RWPE1 (cell line): ENCODE data around the gene ACBD3.

Experiments used
- CTCF ChIA-PET: fragments of 350-600 bp; sonication (Branson Sonifier 250); formaldehyde crosslinking; extraction: SDS; loops from one replicate; lab custom pipeline; 2021; lab: Yijun Ruan, JAX
- POLR2A ChIA-PET: fragments of 400-600 bp; formaldehyde crosslinking; extraction: SDS; loops from one replicate; lab custom pipeline; 2020; ENCODE audit warnings: antibody characterized with exemption; ENCODE audit not compliant: low non-redundant PET; lab: Yijun Ruan, JAX
- DNase-seq: peaks from one replicate; pipeline ENCODE4 v3.0.0; 2012; ENCODE audit warnings: low spot score
- H3K27ac ChIP-seq: fragments of 450-650 bp; 2 replicates; pipeline ENCODE4 v1.5.1; 2017
- TF ChIP-seq, protein P1 (sequence below): fragments of 450-650 bp; conservative IDR thresholded peaks from 2 replicates; pipeline ENCODE4 v1.5.1; 2017; ENCODE audit warnings: low read depth, mild to moderate bottlenecking

ACBD3 gene

DNA sequence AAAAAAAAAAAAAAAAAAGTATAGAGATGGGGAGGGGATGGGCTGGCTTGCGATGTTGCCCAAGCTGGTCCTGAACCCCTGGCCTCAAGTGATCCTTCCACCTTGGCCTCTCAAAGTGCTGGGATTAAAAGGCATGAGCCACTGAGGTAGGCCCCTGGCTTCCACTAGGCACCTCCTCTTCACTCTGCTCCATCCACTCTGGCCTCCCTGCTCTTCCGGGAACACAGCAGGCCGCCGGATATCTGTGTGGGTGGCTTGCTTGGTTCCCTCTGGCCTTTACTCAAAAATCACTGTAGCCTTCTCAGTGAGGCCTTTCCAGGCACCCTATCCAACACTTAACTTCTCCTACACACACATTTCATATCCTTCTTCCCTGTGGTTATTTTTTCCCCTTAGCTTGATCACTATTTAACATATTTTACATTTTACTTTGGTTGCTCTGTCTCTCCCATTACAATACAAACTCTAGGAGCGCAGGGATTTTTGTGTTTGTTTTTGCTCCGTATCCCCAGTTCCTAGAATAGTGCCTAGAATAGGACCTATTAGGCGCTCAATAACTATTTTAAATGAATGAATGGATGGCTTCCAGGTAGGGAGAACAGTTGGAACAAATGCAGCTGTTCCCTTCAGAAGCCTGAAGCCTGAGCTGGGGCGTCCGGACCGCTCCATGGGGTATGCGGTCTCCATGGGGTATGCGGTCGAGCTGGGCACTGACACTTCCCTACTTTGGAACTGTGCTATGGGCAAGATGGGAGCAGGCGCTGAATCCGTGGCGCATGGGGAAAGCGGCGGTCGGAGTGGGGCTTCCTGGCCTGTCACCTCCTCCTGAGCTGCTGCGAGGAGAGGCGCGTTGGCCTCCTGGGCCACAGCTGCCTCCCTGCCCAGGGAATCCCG, 77.4 kb downstream of the ACBD3 start:
- CTCF ChIA-PET, result interaction anchor here (0.6 to 3.7 kb wide), 12 partner anchors 11 to 353 kb away, joined by 3 to 29 read pairs (median 4); no protein-coding TSS in a partner anchor
- peak overlapping the region; percentile 97 for H3K27ac ChIP-seq
- POLR2A ChIA-PET, result interaction anchor here (1.2 kb wide), 1 partner anchor 44 kb away, joined by 3 read pairs; no protein-coding TSS in a partner anchor
- TF ChIP-seq, protein P1, sequence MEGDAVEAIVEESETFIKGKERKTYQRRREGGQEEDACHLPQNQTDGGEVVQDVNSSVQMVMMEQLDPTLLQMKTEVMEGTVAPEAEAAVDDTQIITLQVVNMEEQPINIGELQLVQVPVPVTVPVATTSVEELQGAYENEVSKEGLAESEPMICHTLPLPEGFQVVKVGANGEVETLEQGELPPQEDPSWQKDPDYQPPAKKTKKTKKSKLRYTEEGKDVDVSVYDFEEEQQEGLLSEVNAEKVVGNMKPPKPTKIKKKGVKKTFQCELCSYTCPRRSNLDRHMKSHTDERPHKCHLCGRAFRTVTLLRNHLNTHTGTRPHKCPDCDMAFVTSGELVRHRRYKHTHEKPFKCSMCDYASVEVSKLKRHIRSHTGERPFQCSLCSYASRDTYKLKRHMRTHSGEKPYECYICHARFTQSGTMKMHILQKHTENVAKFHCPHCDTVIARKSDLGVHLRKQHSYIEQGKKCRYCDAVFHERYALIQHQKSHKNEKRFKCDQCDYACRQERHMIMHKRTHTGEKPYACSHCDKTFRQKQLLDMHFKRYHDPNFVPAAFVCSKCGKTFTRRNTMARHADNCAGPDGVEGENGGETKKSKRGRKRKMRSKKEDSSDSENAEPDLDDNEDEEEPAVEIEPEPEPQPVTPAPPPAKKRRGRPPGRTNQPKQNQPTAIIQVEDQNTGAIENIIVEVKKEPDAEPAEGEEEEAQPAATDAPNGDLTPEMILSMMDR, result no peak
- no peak for DNase-seq

DNA sequence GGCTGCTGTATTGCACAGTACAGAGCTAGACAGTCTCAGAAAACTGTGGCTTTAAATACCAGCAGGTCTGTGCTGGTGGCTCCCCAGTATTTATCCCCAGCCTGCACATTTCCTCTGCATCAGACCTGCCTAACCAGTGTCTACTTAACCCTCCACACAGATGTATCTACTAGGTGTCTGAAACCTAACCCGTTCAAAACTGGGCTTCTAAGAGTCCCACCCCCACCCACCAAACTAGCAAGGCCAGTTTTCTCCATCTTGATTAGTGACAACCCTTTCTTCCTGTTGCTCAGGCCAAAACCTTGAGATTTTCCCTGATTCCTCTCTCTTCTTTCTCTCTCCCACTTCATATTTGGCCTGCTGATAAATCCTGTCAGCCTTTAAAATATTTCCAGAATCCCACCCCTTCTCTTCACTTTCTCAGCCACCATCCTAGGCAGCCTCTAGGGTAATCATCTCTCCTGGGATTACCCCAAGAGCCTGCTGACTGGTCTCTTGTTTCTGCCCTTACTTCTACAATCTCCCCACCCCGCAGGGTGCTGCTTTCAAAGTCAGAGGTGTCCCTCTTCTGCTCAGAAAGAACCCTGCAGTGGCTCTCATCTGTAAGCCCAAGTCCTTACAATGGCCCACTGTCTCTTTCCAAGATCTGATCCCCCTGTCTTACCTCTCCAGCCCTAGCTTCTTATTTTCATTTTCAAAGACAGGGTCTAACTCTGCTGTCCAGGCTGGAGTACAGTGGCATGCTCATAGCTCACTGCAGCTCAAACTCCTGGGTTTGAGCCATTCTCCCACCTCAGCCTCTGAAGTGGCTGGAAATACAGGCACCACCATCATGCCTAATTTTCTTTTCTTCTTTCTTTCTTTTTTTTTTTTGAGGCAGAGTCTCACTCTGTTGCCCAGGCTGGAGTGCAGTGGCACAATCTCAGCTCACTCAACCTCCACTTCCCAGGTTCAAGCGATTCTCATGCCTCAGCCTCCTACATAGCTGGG, 78.8 kb downstream of the ACBD3 start:
- CTCF ChIA-PET, result interaction anchor here (0.5 to 3.7 kb wide), 7 partner anchors 13 to 788 kb away, joined by 3 to 29 read pairs (median 4); no protein-coding TSS in a partner anchor
- H3K27ac ChIP-seq, result no peak overlapping the region
- POLR2A ChIA-PET, result interaction anchor here (0.7 kb wide), 1 partner anchor 20 kb away, joined by 4 read pairs; no protein-coding TSS in a partner anchor
- TF ChIP-seq, protein P1, result no peak
- no peak for DNase-seq

DNA sequence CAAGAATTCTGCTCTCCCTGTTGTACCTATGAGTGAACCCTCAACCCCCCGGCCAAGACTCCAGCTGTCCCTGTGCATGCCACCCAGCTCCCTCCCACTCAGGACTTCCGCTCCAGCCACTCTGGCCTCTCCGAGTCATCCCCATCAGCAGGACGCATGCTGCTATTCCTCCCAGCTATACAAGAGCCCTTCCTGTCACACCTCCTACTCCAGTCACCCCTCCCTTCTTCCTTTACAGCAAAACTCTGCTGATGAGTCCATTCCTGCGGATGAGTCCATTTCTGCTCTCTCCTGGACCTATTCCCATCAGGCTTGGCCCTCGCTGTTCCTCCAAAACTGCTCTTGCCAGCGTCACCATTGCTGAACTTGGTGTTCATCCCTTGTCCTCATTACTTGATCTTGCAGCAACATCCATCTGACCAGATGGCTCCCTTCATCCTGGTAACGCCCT, 81.8 kb downstream of the ACBD3 start:
- TF ChIP-seq, protein P1, result no peak
- POLR2A ChIA-PET, result no interaction called here
- CTCF ChIA-PET, result interaction anchor here (0.8 kb wide), 1 partner anchor 9 kb away, joined by 4 read pairs; no protein-coding TSS in a partner anchor
- H3K27ac ChIP-seq, result no peak overlapping the region
- no peak for DNase-seq

DNA sequence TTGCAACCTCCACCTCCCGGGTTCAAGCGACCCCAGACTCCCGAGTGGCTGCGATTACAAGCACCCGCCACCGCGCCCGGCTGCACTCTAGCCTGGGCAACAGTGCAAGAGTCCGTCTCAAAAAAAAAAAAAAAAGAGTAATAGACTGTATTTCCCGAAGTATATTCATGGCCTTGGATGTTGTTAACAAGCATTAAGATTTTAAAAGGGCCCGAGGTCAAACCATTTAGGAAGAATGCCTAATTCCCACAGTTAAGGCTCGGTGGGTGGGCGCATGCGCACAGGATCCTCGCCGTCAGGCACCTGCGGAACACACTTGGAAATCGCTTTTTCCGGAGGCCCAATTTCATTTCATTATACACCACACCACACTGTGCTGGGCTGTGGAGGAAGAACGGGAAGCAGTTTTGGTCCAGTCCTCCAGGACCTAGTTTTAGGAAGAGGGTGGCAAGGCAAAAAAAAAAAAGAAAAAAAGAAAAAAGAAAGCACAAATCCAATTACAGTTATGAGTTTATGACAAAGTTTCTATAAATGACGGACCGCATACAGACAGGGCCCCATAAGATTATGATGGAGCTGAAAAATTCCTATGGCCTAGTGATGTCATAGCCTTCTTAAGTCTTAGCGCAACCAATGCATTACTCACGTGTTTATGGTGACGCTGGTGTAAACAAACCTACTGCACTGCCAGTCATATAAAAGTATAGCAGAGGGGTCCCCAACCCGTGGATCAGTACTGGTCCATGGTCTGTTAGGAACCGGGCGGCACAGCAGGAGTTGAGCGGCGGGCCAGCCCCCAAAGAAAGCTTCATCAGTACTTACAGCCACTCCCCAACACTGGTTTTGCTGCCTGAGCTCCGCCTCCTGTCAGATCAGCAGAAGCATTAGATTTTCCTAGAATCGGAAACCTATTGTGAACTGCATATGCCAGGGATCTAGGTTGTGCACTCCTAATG, 85.8 kb downstream of the ACBD3 start:
- POLR2A ChIA-PET, result no interaction called here
- CTCF ChIA-PET, result interaction anchor here (1.4 to 2.6 kb wide), 3 partner anchors 11 to 96 kb away, joined by 3 to 11 read pairs (median 3); no protein-coding TSS in a partner anchor
- H3K27ac ChIP-seq, result no peak overlapping the region
- TF ChIP-seq, protein P1, result no peak
- no peak for DNase-seq

DNA sequence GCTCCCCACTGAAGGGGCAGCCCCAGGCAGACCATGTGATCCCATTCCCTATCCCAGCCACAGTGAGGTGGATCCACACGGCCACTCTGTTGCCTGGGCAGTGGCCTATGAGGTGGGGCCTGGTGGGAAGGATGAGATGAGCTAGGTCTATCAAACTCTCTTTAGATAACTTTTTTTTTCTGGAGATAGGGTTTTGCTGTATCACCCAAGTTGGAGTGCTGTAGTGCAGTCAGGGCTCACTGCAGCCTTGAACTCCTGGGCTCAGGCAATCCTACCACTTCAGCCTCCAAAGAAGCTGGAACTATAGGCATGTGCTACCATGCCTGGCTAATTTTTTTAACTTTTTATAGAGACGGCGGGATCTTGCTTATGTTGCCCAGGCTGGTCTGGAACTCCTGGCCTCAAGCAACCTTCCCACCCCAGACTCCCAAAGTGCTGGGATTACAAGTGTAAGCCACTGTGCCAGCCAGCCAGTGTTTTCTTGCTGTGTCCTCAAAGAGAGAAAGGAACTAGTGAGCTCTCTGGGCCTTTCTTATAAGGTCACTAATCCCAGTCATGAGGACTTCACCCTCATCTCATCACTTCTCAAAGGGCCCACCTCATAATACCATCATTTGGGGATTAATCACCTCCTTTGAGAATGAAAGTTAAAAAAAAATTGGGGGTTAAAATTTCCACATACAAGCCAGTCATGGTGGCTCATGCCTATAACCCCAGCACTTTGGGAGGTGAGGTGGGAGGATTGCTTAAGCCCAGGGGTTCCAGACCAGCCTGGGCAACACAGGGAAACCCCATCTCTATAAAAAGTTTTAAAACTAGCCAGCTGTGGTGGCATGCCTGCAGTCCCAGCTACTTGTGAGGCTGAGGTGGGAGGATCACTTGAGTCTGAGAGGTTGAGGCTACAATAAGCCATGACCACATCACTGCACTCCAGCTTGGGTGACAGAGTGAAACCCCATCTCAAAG, 87.4 kb downstream of the ACBD3 start:
- ChIA-PET CTCF (interaction anchor here (0.6 to 1.5 kb wide), 4 partner anchors 7 to 118 kb away, joined by 3 read pairs; no protein-coding TSS in a partner anchor), POLR2A (no interaction called here)
- TF ChIP-seq, protein P1, result no peak
- DNase-seq, result no peak
- H3K27ac ChIP-seq, result no peak overlapping the region
